Colonic mucosa (tissue), 4 donors: ENCODE data around the gene ETNK1. TPM values are rescaled to one million over a fixed set of nuclear protein-coding genes. Genes with fewer than 3 reads are reported as not detected.

ENCODE experiments used
- DNase-seq: peaks from one replicate; pipeline ENCODE4 v3.0.0-alpha.2; 2020
- H3K27ac ChIP-seq: fragments of 200-600 bp; one replicate; pipeline ENCODE4 v1.8.0; 2021
- H3K27me3 ChIP-seq: fragments of 200-600 bp; one replicate; pipeline ENCODE4 v1.8.0; 2021
- H3K36me3 ChIP-seq: fragments of 200-600 bp; one replicate; pipeline ENCODE4 v1.8.0; 2021
- H3K4me1 ChIP-seq: fragments of 200-600 bp; one replicate; pipeline ENCODE4 v1.8.0; 2021; ENCODE audit warnings: mild to moderate bottlenecking
- H3K4me3 ChIP-seq: fragments of 200-600 bp; one replicate; pipeline ENCODE4 v1.8.0; 2021
- H3K9ac ChIP-seq, 2 donors: one replicate each; pipeline ENCODE4 v1.7.0; 2013; ENCODE audit warnings: control low read depth in 2 of 2, low read depth in 2 of 2, low read length in 2 of 2
- H3K9me3 ChIP-seq: fragments of 200-600 bp; one replicate; pipeline ENCODE4 v1.8.0; 2021
- CTCF ChIP-seq: fragments of 200-600 bp; IDR thresholded peaks from one replicate; pipeline ENCODE4 v1.8.0; 2022; ENCODE audit warnings: antibody characterized with exemption, mild to moderate bottlenecking
- intact Hi-C: fragments of 100-400 bp; cut with DNase I; formaldehyde crosslinking; loops from one replicate; pipeline ENCODE4 v1.14.1; 2022
- total RNA-seq, 2 donors: library from RNA; stranded (reverse); fragmentation: NEBNext Ultra II Directional in 1 of 2; extraction: Animal tissue kit (Norgen Biotek cat#: 25700) in 1 of 2; gene quantifications; one replicate each; pipeline ENCODE4 v1.2.1, GENCODE V29; 2021
- donor health status: healthy.
- donor health status: DM: no; HTN: no; CAD: no.
- donor health status: DM: no; HTN: no; CAD: no.

ETNK1 gene
- total RNA-seq, 2 donors from 2014 or later, result 82.4 to 115 TPM

GRCh38 chr12:22662356-22662755 lies 37.4 kb downstream of the ETNK1 start:
- Histone ChIP-seq H3K4me1 (no peaks in the 10 kb centered on the region), H3K9ac (no peak overlapping the region), H3K27ac (no peak overlapping the region), H3K36me3 (no peaks in the 10 kb centered on the region), H3K4me3 (no peak overlapping the region), H3K9me3 (no peaks in the 10 kb centered on the region), H3K27me3 (no peaks in the 10 kb centered on the region)
- intact Hi-C loops, result no loop called here
- no peak for TF ChIP-seq CTCF
- no peak for DNase-seq

DNA sequence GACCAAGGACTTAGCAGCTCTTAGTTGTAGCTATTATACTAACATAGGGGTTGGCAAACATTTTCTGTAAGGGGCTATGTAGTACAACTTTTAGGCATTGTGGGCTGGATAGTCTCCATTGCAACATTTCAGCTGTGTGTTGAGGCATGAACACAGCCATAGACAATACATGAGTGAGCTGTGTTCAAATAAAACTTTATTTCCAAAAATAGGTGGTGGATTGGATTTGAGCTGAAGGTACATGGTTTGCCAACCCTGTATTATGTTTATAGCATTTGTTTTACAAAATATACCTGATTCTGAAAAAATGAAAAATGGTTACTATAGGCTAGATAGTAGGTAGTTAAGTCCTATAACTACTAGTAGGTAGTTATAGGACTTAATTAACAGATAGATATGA lies 40.5 kb downstream of the ETNK1 start:
- Histone ChIP-seq H3K27ac (no peak overlapping the region), H3K36me3 (no peaks in the 10 kb centered on the region), H3K4me1 (no peaks in the 10 kb centered on the region), H3K9me3 (no peaks in the 10 kb centered on the region), H3K4me3 (no peak overlapping the region), H3K9ac (no peak overlapping the region), H3K27me3 (no peaks in the 10 kb centered on the region)
- no peak for TF ChIP-seq CTCF
- intact Hi-C loops, result no loop called here
- no peak for DNase-seq

- Histone ChIP-seq H3K27ac (no peak overlapping the region), H3K27me3 (no peaks in the 10 kb centered on the region), H3K4me3 (no peak overlapping the region), H3K36me3 (no peaks in the 10 kb centered on the region), H3K9me3 (no peaks in the 10 kb centered on the region), H3K9ac (no peak overlapping the region), H3K4me1 (no peaks in the 10 kb centered on the region)
- DNase-seq, result no peak
- intact Hi-C loops, result no loop called here
- no peak for TF ChIP-seq CTCF
Observed at GRCh38 chr12:22667122-22667521, 42.2 kb downstream of the ETNK1 start.

DNA sequence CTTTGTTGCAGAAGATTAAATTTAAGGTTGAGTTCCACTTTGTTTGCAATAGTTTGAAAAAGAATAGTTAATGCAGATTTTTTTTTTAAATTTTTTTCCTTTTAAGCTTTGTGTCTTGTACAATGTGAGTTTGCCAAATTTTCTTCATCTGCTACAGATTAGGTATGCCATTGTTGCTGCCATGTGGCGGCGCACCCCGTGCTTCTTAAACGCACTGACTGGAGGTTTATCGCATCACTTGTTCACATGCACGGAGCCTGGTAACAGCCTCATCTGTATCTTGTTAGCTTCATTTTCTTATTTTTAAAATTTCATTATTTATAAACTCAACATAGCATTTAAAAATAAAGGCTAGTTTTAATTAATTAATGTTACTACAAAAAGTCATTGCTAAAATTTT lies 43.5 kb downstream of the ETNK1 start:
- Histone ChIP-seq H3K27ac (no peak overlapping the region), H3K9ac (no peak overlapping the region), H3K9me3 (no peaks in the 10 kb centered on the region), H3K36me3 (no peaks in the 10 kb centered on the region), H3K4me1 (no peaks in the 10 kb centered on the region), H3K4me3 (no peak overlapping the region), H3K27me3 (no peaks in the 10 kb centered on the region)
- intact Hi-C loops, result no loop called here
- DNase-seq, result no peak
- no peak for TF ChIP-seq CTCF

- H3K9me3 ChIP-seq, result no peaks in the 10 kb centered on the region
- no peak for DNase-seq
- H3K36me3 ChIP-seq, result no peaks in the 10 kb centered on the region
- no peak overlapping the region for H3K4me3 ChIP-seq
- no peak overlapping the region for H3K9ac ChIP-seq
- no peak overlapping the region for H3K27ac ChIP-seq
- intact Hi-C loops, result no loop called here
- H3K27me3 ChIP-seq, result no peaks in the 10 kb centered on the region
- H3K4me1 ChIP-seq, result no peaks in the 10 kb centered on the region
- TF ChIP-seq CTCF, result no peak
Observed at GRCh38 chr12:22670762-22671161, 45.8 kb downstream of the ETNK1 start.

GRCh38 chr12:22672951-22673350 lies 48.0 kb downstream of the ETNK1 start:
- H3K27me3 ChIP-seq, result no peaks in the 10 kb centered on the region
- no peaks in the 10 kb centered on the region for H3K4me1 ChIP-seq
- H3K9me3 ChIP-seq, result no peaks in the 10 kb centered on the region
- intact Hi-C loops, result no loop called here
- H3K27ac ChIP-seq, result no peak overlapping the region
- no peak overlapping the region for H3K4me3 ChIP-seq
- no peak overlapping the region for H3K9ac ChIP-seq
- H3K36me3 ChIP-seq, result peaks cover 4% of the 10 kb centered on the region
- no peak for DNase-seq
- no peak for TF ChIP-seq CTCF
